CD14-positive monocyte (primary cell): ENCODE data around the gene MACROD2. TPM values are rescaled to one million over a fixed set of nuclear protein-coding genes. Genes with fewer than 3 reads are reported as not detected.

Experiments
- DNase-seq, 3 donors: peaks; one replicate each; pipeline ENCODE4 v3.0.0-alpha.2; 2011 to 2022
- H2AFZ ChIP-seq: 2 replicates; pipeline ENCODE4 v1.6.0; 2012; ENCODE audit warnings: mild to moderate bottlenecking, low read depth, low read length, inconsistent platforms; ENCODE audit not compliant: insufficient read depth, poor library complexity, severe bottlenecking
- H3K27ac ChIP-seq, 2 donors: 1 replicate in 1 of 2; 2 replicates in 1 of 2; pipeline ENCODE4 v1.5.1; 2012 to 2013; ENCODE audit warnings: low read length in 2 of 2, control low read depth in 1 of 2, inconsistent platforms in 1 of 2, low read depth in 1 of 2, mild to moderate bottlenecking in 1 of 2
- H3K27me3 ChIP-seq, 2 donors: one replicate each; pipeline versions ENCODE4 v1.6.0 to v1.6.1; 2011 to 2013; ENCODE audit warnings: low read length in 2 of 2; ENCODE audit not compliant: control insufficient read depth in 2 of 2, insufficient read depth in 2 of 2
- H3K36me3 ChIP-seq, 2 donors: replicated peaks in 1 of 2; 1 replicate in 1 of 2; 2 replicates in 1 of 2; pipeline versions ENCODE4 v1.5.1 to v1.6.1; 2012 to 2013; ENCODE audit warnings: low read length in 2 of 2, control low read depth in 1 of 2, inconsistent platforms in 1 of 2, mild to moderate bottlenecking in 1 of 2; ENCODE audit not compliant: insufficient read depth in 2 of 2, control insufficient read depth in 1 of 2
- H3K4me1 ChIP-seq, 2 donors: 1 replicate in 1 of 2; 2 replicates in 1 of 2; pipeline versions ENCODE4 v1.5.1 to v1.6.1; 2012 to 2013; ENCODE audit warnings: low read length in 2 of 2, control low read depth in 1 of 2, inconsistent platforms in 1 of 2, mild to moderate bottlenecking in 1 of 2, moderate library complexity in 1 of 2; ENCODE audit not compliant: insufficient read depth in 2 of 2, control insufficient read depth in 1 of 2
- H3K4me2 ChIP-seq: replicated peaks from 2 replicates; pipeline ENCODE3; 2012; ENCODE audit warnings: low read length, moderate library complexity, mild to moderate bottlenecking; ENCODE audit not compliant: poor library complexity, severe bottlenecking; ENCODE audit errors: extremely low read depth
- H3K4me3 ChIP-seq, 3 experiments: fragments of 200-600 bp in 1 of 3; sonication (generic) in 1 of 3; replicated peaks in 1 of 3; 1 replicate in 2 of 3; 2 replicates in 1 of 3; pipeline ENCODE4 v1.5.1; 2011 to 2013; ENCODE audit warnings: low read length in 3 of 3, mild to moderate bottlenecking in 3 of 3, control low read depth in 2 of 3, low read depth in 2 of 3, inconsistent platforms in 1 of 3, moderate library complexity in 1 of 3
- H3K79me2 ChIP-seq: 2 replicates; pipeline ENCODE4 v1.6.0; 2012; ENCODE audit warnings: mild to moderate bottlenecking, control low read depth, inconsistent platforms, low read length, moderate library complexity; ENCODE audit not compliant: insufficient read depth
- H3K9ac ChIP-seq: 2 replicates; pipeline ENCODE4 v1.6.0; 2017; ENCODE audit warnings: low read length, mild to moderate bottlenecking; ENCODE audit not compliant: insufficient read depth, poor library complexity, severe bottlenecking
- H3K9me3 ChIP-seq, 2 donors: replicated peaks in 1 of 2; 1 replicate in 1 of 2; 2 replicates in 1 of 2; pipeline versions ENCODE4 v1.5.1 to v1.6.1; 2012 to 2013; ENCODE audit warnings: low read length in 2 of 2, control low read depth in 1 of 2; ENCODE audit not compliant: control insufficient read depth in 1 of 2, insufficient read depth in 1 of 2
- H4K20me1 ChIP-seq: 2 replicates; pipeline ENCODE4 v1.6.0; 2012; ENCODE audit warnings: mild to moderate bottlenecking, low read length, control low read depth, moderate library complexity; ENCODE audit not compliant: insufficient read depth
- H3K27ac Mint-ChIP-seq, 7 donors: one replicate each; pipeline ENCODE4 v1.8.0; 2020; ENCODE audit warnings: mild to moderate bottlenecking in 7 of 7, mixed read lengths in 7 of 7, moderate library complexity in 6 of 7, inconsistent platforms in 2 of 7
- H3K27me3 Mint-ChIP-seq, 3 donors: one replicate each; pipeline ENCODE4 v1.8.0; 2021 to 2022; ENCODE audit warnings: low read depth in 3 of 3, mild to moderate bottlenecking in 3 of 3, mixed read lengths in 3 of 3, moderate library complexity in 3 of 3, inconsistent platforms in 1 of 3
- H3K36me3 Mint-ChIP-seq, 2 donors: one replicate each; pipeline ENCODE4 v1.8.0; 2020; ENCODE audit warnings: mixed read lengths in 2 of 2, inconsistent platforms in 1 of 2, mild to moderate bottlenecking in 1 of 2
- H3K4me1 Mint-ChIP-seq: one replicate; pipeline ENCODE4 v1.8.0; 2020; ENCODE audit warnings: mild to moderate bottlenecking, mixed read lengths
- H3K4me3 Mint-ChIP-seq, 2 donors: one replicate each; pipeline ENCODE4 v1.8.0; 2020; ENCODE audit warnings: mild to moderate bottlenecking in 2 of 2, mixed read lengths in 2 of 2, moderate library complexity in 1 of 2
- H3K9me3 Mint-ChIP-seq, 7 donors: one replicate each; pipeline ENCODE4 v1.8.0; 2020 to 2022; ENCODE audit warnings: mixed read lengths in 7 of 7, mild to moderate bottlenecking in 6 of 7, moderate library complexity in 6 of 7, inconsistent platforms in 2 of 7
- CTCF ChIP-seq: fragments of 200-600 bp; IDR thresholded peaks from one replicate; pipeline ENCODE4 v1.8.0; 2022; ENCODE audit warnings: antibody characterized with exemption, mild to moderate bottlenecking
- WGBS: methylation state at CpG from one replicate; pipeline ENCODE4 v1.1.5; 2013; ENCODE audit warnings: missing lambda C conversion rate; ENCODE audit not compliant: insufficient coverage; 5-methylcytosine and 5-hydroxymethylcytosine counted together
- intact Hi-C, 2 donors: fragments of 100-400 bp; cut with micrococcal nuclease; formaldehyde crosslinking; loops; one replicate each; pipeline versions ENCODE4 v1.15.0 to v1.15.1; 2023
- polyA plus RNA-seq, 3 donors: library from polyadenylated mRNA; depleted of rRNA in 1 of 3; unstranded in 2 of 3; stranded (reverse) in 1 of 3; fragments of 300-500 nt in 2 of 3; fragments of >200 nt in 1 of 3; fragmentation: Illumina TruSeq in 2 of 3; gene quantifications; 1 replicate in 2 of 3; 2 replicates in 1 of 3; pipeline ENCODE4 v1.2.3, GENCODE V29; 2012 to 2021

Gene MACROD2
- polyA plus RNA-seq, 3 donors, result 0.23 TPM; not detected in 2

DNA sequence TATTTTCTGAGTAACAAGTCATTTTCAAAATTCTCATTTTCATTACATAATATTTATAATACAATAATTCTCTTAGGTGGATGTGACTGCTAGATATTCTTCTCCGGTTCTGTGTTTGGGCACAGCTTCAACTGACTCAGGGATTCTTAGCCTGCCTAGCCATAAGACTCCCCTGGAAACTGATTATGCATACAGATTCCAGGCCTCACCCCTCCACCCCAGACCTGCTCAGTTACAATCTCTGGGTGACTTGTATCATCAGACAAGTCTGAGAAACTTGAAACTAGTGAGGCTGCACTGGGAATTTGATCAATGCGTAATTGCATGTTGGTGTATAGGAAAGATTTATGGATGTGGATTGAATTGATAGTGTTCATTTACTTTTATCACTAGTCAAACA, 316.7 kb downstream of the MACROD2 start:
- no peak overlapping the region for H3K9ac ChIP-seq
- no peak overlapping the region for H3K27ac ChIP-seq
- no peaks in the 10 kb centered on the region for H3K4me1 Mint-ChIP-seq
- no peaks in the 10 kb centered on the region for H3K27me3 ChIP-seq
- H2AFZ ChIP-seq, result no peak overlapping the region
- no peaks in the 10 kb centered on the region for H4K20me1 ChIP-seq
- no peaks in the 10 kb centered on the region for H3K79me2 ChIP-seq
- no peaks in the 10 kb centered on the region for H3K9me3 ChIP-seq
- TF ChIP-seq CTCF, result no peak
- H3K4me1 ChIP-seq, result no peaks in the 10 kb centered on the region
- H3K4me2 ChIP-seq, result no peak overlapping the region
- H3K27ac Mint-ChIP-seq, result no peak overlapping the region
- H3K36me3 Mint-ChIP-seq, result no peaks in the 10 kb centered on the region
- no peak overlapping the region for H3K4me3 Mint-ChIP-seq
- H3K27me3 Mint-ChIP-seq, result peaks cover 0 to 1% (median 0%) of the 10 kb centered on the region in 3 donors
- H3K4me3 ChIP-seq, result no peak overlapping the region
- intact Hi-C loops, result no loop called here
- WGBS, result no CpG with 5 or more reads among the region's 2 CpGs
- DNase-seq, result no peak
- no peaks in the 10 kb centered on the region for H3K36me3 ChIP-seq
- peaks cover 0 to 3% (median 0%) of the 10 kb centered on the region in 7 donors for H3K9me3 Mint-ChIP-seq

- no peak overlapping the region for H3K4me3 Mint-ChIP-seq
- H3K27me3 Mint-ChIP-seq, result peaks cover 0 to 1% (median 0%) of the 10 kb centered on the region in 3 donors
- intact Hi-C loops, result no loop called here
- H3K27ac Mint-ChIP-seq, result no peak overlapping the region
- Histone ChIP-seq H4K20me1 (no peaks in the 10 kb centered on the region), H3K27ac (no peak overlapping the region), H3K4me2 (no peak overlapping the region), H3K27me3 (no peaks in the 10 kb centered on the region), H3K9ac (no peak overlapping the region), H2AFZ (no peak overlapping the region), H3K4me3 (no peak overlapping the region), H3K9me3 (no peaks in the 10 kb centered on the region), H3K79me2 (no peaks in the 10 kb centered on the region), H3K4me1 (no peaks in the 10 kb centered on the region), H3K36me3 (no peaks in the 10 kb centered on the region)
- WGBS, result no CpG with 5 or more reads among the region's 2 CpGs
- no peak for DNase-seq
- TF ChIP-seq CTCF, result no peak
- H3K36me3 Mint-ChIP-seq, result no peaks in the 10 kb centered on the region
- no peaks in the 10 kb centered on the region for H3K4me1 Mint-ChIP-seq
- H3K9me3 Mint-ChIP-seq, result peaks cover 0 to 3% (median 2%) of the 10 kb centered on the region in 7 donors
Observed at GRCh38 chr20:14313341-14314020, 318.2 kb downstream of the MACROD2 start.
